ENCODE results near the gene HIVEP2. TPM values are rescaled to one million over a fixed set of nuclear protein-coding genes. Genes with fewer than 3 reads are reported as not detected.

HIVEP2 gene
- total RNA-seq, 1 donor from 2014 or later, result 11.8 TPM

DNA sequence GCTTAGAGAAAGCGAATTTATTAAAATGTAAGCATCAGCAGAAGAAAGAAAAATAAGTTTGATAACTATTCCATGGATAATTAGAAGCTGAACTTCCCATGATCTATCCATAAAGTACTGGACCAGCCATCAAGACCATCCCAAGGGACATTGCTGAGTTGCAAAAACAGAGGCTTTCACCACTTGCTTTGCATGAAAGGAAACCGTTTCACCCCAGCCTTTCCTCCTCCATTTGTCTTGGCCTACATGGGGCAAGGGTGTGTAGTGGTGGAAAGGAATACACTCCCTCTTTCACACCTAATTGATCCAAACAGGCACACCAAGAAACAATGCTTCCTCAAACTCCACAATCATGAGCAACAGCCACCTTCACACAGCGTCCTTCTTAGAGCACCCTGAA is 10.4 kb downstream of the HIVEP2 start:
- TF ChIP-seq, protein P1, sequence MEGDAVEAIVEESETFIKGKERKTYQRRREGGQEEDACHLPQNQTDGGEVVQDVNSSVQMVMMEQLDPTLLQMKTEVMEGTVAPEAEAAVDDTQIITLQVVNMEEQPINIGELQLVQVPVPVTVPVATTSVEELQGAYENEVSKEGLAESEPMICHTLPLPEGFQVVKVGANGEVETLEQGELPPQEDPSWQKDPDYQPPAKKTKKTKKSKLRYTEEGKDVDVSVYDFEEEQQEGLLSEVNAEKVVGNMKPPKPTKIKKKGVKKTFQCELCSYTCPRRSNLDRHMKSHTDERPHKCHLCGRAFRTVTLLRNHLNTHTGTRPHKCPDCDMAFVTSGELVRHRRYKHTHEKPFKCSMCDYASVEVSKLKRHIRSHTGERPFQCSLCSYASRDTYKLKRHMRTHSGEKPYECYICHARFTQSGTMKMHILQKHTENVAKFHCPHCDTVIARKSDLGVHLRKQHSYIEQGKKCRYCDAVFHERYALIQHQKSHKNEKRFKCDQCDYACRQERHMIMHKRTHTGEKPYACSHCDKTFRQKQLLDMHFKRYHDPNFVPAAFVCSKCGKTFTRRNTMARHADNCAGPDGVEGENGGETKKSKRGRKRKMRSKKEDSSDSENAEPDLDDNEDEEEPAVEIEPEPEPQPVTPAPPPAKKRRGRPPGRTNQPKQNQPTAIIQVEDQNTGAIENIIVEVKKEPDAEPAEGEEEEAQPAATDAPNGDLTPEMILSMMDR (IDR thresholded peaks at IDR 0.05; ENCODE audit: unreplicated experiment), result no peak
- Mint-ChIP-seq H3K27me3 (peaks cover 9% of the 10 kb centered on the region), H3K4me3 (ENCODE audit: low read depth) (no peak overlapping the region), H3K36me3 (ENCODE audit: insufficient read depth) (no peaks in the 10 kb centered on the region), H3K9me3 (ENCODE audit: low read depth) (no peaks in the 10 kb centered on the region), H3K4me1 (ENCODE audit: low read depth) (peaks cover 21% of the 10 kb centered on the region), H3K27ac (no peak overlapping the region)
- no peak for DNase-seq (ENCODE audit: low spot score, unreplicated experiment)

DNA sequence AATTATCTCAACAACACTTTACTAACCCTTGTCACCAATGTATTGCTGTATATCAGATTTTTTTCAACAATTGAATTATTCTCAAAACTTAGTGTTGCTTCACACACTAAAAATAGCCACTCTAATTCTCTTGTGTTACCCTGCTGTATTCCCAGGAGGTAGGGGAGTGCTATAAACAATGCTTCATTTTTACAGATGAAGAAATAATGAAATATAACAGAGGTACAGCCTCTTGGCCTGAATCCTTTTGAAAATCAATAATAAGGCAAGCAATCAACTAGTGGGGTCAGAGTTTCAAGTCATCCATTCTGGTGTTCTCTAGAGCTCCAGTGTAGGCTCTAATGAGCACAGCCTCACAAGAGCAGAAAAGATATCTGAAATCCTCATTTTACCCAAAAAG is 10.9 kb downstream of the HIVEP2 start:
- H3K4me3 Mint-ChIP-seq (ENCODE audit: low read depth), result no peak overlapping the region
- H3K4me1 Mint-ChIP-seq (ENCODE audit: low read depth), result peaks cover 16% of the 10 kb centered on the region
- H3K9me3 Mint-ChIP-seq (ENCODE audit: low read depth), result no peaks in the 10 kb centered on the region
- H3K27me3 Mint-ChIP-seq, result peaks cover 8% of the 10 kb centered on the region
- TF ChIP-seq, protein P1 (IDR thresholded peaks at IDR 0.05; ENCODE audit: unreplicated experiment), result no peak
- H3K36me3 Mint-ChIP-seq (ENCODE audit: insufficient read depth), result no peaks in the 10 kb centered on the region
- no peak for DNase-seq (ENCODE audit: low spot score, unreplicated experiment)
- H3K27ac Mint-ChIP-seq, result no peak overlapping the region

DNA sequence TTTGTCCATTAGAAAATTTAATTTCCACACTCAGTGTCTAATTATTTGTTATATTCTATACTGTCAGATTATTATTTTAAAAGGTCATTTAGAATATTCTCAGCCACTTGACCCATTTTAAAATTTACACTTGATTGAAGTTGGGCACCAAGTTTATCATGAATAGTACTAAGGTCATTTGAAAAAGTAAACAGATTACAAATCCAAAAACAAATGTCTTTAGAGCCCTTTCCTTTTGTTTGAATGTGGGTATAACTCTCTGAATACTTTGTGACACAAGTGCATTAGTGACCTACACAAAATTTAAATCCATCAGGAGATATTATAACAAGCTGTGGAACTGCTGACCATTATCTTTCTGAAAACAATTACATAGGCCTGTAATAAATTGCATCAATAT is 11.3 kb downstream of the HIVEP2 start:
- no peak overlapping the region for H3K27ac Mint-ChIP-seq
- H3K27me3 Mint-ChIP-seq, result peaks cover 12% of the 10 kb centered on the region
- no peak for DNase-seq (ENCODE audit: low spot score, unreplicated experiment)
- H3K36me3 Mint-ChIP-seq (ENCODE audit: insufficient read depth), result no peaks in the 10 kb centered on the region
- H3K9me3 Mint-ChIP-seq (ENCODE audit: low read depth), result no peaks in the 10 kb centered on the region
- no peak overlapping the region for H3K4me3 Mint-ChIP-seq (ENCODE audit: low read depth)
- TF ChIP-seq, protein P1 (IDR thresholded peaks at IDR 0.05; ENCODE audit: unreplicated experiment), result no peak
- peaks cover 16% of the 10 kb centered on the region for H3K4me1 Mint-ChIP-seq (ENCODE audit: low read depth)

DNA sequence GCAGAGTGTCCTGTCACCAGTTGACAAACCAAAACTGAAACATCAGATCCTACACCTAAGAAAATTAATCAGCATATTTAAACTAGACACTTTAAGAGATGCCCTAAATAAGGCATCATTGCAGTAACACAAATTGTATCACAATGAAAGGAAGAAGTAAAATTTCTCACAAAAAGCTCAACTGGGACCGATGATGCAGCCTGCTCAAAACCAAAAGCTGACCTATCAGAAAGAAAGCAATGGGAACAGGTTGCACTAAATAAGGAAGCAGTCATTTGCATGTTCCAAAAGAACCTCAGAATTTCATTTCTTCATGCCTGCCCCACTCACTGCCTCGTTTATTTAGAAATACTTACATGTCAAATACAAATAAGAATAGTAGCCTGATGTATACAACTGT is 12.1 kb downstream of the HIVEP2 start:
- TF ChIP-seq, protein P1 (IDR thresholded peaks at IDR 0.05; ENCODE audit: unreplicated experiment), result no peak
- H3K27me3 Mint-ChIP-seq, result peaks cover 12% of the 10 kb centered on the region
- no peak for DNase-seq (ENCODE audit: low spot score, unreplicated experiment)
- no peaks in the 10 kb centered on the region for H3K36me3 Mint-ChIP-seq (ENCODE audit: insufficient read depth)
- no peaks in the 10 kb centered on the region for H3K9me3 Mint-ChIP-seq (ENCODE audit: low read depth)
- no peak overlapping the region for H3K27ac Mint-ChIP-seq
- peaks cover 14% of the 10 kb centered on the region for H3K4me1 Mint-ChIP-seq (ENCODE audit: low read depth)
- H3K4me3 Mint-ChIP-seq (ENCODE audit: low read depth), result no peak overlapping the region

DNA sequence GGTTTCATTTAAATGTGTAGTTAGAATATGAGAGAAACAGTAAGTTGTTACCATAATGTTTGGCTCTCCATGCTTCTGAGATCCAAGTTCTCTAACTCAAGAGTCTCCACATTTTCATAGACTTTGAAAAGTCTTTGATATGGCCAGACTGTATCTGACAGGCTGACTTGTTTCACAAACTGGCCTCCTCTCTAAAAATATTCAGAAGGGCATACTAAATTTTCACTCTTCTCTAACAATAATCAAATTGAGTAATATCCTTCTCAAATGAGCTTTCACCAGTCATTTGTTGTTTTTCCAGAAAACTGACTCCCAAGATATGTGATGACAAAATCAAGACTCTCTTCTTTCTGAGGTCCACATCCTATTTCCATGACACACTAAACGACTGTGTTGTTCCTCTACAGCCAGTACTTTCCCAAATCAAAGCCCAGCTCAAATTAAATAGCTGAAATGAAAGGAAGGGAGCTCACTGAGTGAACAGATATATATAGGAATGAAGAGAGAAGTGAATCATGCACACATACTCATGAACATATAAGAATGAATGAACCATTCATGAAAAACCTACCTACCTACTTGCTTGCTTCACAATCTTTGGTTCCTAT is 15.1 kb downstream of the HIVEP2 start:
- Mint-ChIP-seq H3K9me3 (ENCODE audit: low read depth) (no peaks in the 10 kb centered on the region), H3K36me3 (ENCODE audit: insufficient read depth) (no peaks in the 10 kb centered on the region), H3K4me1 (ENCODE audit: low read depth) (peaks cover 23% of the 10 kb centered on the region), H3K4me3 (ENCODE audit: low read depth) (no peak overlapping the region), H3K27ac (no peak overlapping the region), H3K27me3 (peaks cover 12% of the 10 kb centered on the region)
- no peak for DNase-seq (ENCODE audit: low spot score, unreplicated experiment)
- TF ChIP-seq, protein P1 (IDR thresholded peaks at IDR 0.05; ENCODE audit: unreplicated experiment), result no peak

Measured in progenitor cell of endocrine pancreas (in vitro differentiated cells).